GM19193 (cell line): ENCODE results near the gene PLXNA4.

ENCODE experiments used
- POLR2A ChIP-seq: IDR thresholded peaks from 4 replicates; pipeline ENCODE4 v1.6.1; 2011; ENCODE audit not compliant: insufficient read depth, insufficient read length; ENCODE audit errors: extremely low read depth

Gene PLXNA4

GRCh38 chr7:132078891-132079735 is 497.2 kb downstream of the PLXNA4 start:
- no peak for TF ChIP-seq POLR2A

- no peak for TF ChIP-seq POLR2A
Observed at GRCh38 chr7:132077971-132078685, 498.1 kb downstream of the PLXNA4 start.

DNA sequence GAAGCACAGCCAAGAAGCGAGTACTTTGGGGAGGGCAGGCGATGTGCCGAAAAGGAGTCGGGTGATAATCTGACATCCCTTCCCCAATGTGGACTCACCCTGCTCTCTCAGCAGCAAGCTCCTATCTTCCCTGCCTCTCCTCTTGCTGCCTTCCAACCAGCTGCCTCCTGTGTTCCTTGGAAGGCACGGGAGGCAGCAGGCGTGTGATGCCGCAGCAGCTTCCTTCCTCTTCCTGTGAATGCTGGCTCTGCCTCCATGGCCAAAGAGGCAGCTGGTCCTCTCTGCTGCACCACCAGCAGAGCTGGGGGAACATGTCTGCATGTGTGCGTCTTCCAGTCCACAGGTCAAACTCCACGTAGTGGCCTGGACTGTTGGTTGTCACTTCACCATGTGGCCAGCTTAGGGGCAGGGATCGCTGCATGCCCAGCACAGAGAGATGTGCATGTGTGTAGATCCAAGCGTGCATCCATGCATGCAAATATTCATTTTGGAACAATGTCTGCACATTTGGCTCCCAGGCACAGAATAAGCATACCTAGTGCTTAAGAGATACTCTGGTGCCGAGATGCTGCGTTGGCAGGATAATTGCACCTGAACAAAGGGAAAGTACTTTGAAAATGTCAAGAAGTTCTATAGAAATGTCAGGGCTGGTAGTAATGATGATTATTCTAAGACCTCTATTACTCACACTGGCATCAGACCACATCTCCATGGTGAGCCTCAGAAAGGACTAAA is 499.8 kb downstream of the PLXNA4 start:
- TF ChIP-seq POLR2A, result no peak

GRCh38 chr7:132075515-132075914 is 500.8 kb downstream of the PLXNA4 start:
- no peak for TF ChIP-seq POLR2A

DNA sequence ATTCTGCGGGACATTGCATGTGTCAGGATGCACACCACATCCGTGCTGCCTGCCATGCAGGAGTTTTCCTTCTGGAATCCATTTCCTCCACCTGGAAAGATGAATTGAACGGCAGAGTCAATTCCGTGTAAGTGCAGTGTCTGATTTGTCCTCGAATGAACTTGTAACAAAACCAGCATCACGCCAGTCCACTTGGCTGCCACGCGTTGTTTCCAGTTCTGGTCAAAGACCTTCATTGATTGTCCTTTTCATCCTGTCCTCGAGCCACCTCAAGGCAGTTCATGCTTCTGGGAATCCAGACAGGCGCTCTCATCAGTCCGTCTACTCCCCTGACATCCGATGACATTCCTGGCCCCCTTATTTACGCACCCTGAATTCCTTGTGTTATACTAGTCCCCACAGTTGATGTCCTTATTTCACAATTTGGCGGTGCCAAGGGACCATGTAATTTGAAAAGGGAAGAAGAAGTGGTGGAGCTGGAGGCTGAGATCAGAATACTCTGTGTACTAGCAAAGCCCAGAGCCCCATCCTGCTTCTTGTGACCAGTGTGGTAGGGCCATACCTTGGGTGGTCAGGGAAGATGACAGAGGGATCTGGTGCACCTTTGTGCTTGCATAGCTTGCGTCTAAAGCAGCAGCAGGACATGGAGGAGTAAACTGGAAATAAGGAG is 502.2 kb downstream of the PLXNA4 start:
- no peak for TF ChIP-seq POLR2A
